ENCODE results near the gene ABCD4.
"Not testable (repeated sequence)": the region's sequence is repeated elsewhere in the genome, so short reads cannot be mapped to it uniquely, and the experiment has no call there.

ABCD4 gene

DNA sequence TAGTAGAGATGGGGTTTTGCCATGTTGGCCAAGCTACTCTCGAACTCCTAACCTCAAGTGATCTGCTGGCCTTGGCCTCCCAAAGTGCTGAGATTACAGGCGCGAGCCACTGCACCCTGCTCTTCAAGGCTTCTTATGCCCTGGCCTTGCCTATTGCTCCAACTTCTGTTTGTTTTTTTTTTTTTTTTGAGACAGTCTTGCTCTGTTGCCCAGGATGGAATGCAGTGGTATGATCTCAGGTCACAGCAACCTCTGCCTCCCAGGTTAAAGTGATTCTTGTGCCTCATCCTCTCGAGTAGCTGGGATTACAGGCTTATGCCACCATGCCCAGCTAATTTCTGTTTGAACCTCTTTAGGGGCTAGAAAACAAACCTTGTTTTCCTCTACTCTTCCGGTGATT lies 6.0 kb upstream of the ABCD4 start:
- no peak for DNase-seq (ENCODE audit: extremely low read depth in 1 of 2, low read depth in 1 of 2)

DNA sequence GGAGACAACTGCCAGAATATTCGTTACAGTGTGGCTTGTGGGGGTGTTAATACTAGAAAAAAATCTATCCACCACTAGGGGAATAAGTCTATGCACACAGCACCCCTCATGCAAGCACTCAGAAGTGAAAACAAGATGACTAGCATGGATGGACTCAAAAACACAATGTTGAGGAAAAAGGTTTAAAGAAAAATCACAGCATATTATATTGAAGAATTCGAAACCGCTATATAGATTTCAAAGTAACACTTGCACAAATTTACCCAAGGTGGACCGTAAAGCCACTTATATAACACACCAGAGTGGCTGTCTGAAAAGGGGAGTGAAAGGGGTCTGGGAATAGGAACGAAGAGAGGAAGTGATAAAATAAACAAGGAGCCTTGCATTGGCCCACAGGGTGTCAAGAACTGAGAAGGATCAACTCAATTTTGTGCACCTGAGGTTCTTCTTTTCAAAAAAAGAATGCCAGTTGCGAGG lies 544 bp downstream of the ABCD4 start:
- DNase-seq (ENCODE audit: extremely low read depth in 1 of 2, low read depth in 1 of 2) = no peak

DNA sequence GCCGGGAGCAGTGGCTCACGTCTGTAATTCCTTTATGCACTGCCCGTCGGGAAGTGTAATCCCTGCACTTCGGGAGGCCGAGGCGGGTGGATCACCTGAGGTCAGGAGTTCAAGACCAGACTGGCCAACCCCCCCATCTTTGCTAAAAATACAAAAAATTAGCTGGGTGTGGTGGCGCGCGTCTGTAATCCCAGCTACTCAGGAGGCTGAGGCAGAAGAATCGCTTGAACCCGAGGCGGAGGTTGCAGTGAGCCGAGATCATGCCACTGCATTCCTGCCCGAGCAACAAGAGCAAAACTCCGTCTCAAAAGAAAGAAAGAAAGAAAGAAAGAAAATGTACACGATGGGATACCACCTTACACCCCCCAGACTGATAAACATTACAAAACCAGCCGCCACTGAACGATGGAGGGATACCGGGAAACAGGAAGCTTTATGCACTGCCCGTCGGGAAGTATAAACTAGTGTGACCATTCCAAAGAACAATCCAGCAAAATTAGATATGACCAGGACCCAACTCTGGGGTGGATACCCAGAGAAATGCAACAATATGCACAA lies 1.1 kb downstream of the ABCD4 start:
- no peak for DNase-seq (ENCODE audit: extremely low read depth in 1 of 2, low read depth in 1 of 2)

DNA sequence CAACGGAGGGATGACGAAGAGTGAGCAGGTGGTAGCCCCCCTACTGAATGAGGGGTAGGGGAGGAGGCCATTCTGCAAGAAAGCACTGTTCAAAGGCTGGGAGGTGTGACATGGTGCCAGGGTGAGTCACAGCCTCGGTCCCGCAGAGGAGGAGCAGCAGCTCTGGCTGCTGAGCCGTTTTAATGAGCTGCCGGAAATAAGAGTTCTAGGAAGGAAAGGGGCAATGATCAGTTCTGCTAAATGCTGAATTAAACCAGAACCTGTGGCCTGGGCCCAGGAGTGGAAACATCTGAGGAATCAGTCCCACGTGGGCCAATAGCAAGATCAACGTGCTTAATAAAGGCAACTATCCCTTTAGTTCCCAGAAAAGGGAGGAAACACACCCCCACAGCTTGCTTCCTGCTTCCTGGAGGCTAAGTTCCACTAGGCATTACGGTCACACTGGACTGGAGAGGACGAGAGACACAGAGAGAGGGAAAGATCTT lies 3.6 kb downstream of the ABCD4 start:
- DNase-seq (ENCODE audit: extremely low read depth in 1 of 2, low read depth in 1 of 2) = peak in 1 of 2 donors; percentile 2

DNA sequence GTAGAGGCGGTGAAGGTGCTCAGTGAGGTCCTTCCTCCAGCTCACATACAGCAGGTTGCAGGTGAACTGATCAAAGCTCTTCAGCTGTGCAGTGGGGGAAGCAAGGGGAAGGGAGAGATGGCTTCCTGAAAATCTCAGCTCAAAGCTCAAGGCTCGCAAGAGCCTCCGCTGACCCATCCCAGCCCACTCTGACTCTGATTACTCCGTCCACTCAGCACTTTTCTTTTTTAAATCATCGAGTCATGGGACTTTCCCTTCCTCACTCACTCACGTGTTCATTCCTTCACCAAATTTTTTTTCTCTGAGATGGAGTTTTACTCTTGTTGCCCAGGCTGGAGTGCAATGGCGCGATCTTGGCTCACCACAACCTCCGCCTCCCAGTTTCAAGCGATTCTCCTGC lies 4.7 kb downstream of the ABCD4 start:
- DNase-seq (ENCODE audit: extremely low read depth in 1 of 2, low read depth in 1 of 2) = no peak

DNA sequence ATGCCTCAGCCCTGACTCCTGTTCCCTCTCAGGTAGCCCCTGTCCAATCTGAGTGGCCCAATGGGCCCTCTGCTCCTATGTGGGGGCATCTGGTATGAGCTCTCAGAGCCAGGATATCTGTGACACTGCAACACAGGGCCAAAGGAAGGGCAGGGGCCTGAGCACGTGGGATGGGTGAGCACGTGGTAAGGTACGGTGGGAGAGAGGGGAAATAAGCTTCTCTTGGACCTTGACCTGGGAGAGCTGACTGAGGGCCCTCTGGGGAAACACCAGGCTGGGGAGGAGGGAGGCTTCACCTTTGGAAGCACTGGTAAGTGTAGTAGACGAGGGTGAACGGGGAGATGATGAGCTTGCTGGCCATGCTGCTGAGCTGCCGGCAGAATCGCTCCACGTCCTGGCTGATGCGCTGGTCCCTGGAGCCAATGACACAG lies 6.7 kb downstream of the ABCD4 start:
- no peak for DNase-seq (ENCODE audit: extremely low read depth in 1 of 2, low read depth in 1 of 2)

DNA sequence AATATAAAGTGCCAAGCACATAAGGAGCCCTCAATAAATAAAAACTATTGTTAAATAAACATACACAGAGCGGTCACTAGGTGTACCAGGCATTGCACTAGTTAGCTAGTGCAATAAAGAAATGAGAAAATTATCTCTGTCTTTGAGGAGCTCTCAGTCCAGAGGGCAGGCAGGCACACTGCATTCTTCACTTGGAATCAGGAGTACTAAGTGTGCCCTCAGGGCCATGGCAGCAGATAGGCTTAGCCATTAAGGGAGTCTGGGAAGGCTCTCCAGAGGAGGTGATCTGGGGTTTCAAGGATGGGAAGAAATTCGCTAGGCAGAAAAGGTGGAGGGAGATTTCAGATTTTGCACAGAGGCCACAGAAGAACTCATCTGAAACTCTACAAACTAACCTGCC lies 9.1 kb downstream of the ABCD4 start:
- DNase-seq (ENCODE audit: extremely low read depth in 1 of 2, low read depth in 1 of 2) = no peak

DNA sequence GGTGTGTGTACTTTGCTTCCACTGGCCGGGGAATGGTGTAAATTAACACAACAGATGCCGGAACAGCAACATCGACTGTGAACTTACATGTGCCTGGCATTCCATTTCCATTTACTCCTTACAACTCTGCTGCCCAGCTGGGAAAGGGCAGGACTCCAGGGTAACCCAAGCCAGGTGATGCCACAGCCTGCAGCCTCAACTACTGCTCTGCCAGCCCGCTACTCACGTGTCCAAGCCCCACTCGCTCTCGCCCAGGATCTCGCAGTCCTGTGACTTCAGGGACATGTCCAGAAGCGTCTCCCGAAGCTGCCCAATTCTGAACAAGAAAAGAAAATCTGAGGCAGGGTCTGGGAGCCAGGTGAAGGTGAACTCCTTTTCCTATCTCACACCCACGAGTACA lies 10.7 kb downstream of the ABCD4 start:
- DNase-seq (ENCODE audit: extremely low read depth in 1 of 2, low read depth in 1 of 2) = no peak

DNA sequence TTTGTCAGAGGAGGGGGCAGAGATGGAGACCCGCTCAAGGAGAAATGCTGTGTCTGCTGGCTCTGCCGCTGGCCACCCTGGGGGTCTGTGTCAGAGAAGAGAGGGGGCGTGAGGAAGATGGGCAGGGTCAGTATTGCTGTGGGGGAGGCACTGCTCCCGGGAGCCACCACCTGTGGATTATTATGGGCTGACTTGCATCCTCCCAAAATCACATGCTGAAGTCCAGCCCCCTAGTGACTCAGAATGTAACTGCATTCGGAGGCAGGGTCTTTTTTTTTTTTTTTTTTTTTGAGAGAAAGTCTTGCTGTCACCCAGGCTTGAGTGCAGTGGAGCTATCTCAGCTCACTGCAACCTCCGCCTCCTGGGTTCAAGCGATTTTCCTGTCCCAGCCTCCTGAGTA lies 12.3 kb downstream of the ABCD4 start:
- no peak for DNase-seq (ENCODE audit: extremely low read depth in 1 of 2, low read depth in 1 of 2)

DNA sequence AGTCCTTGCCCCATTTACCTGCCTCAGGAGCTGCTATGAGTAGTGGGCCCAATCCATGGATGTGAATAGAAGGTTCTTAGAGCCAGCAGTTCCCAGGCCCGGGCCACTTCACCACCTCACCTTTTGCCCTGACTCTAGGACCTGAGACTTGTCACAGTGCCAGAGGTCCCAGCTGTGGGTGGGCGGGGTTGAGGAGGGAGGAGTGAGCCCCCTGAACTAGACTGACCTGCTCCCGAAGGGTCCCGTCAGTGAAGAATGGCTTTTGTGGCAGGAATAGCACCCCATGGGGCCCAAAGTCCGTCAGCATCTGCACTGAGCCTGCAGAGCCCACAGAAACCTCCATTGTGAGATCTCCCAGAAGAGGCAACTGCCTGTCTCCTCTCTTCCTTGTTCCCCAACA lies 12.9 kb downstream of the ABCD4 start:
- no peak for DNase-seq (ENCODE audit: extremely low read depth in 1 of 2, low read depth in 1 of 2)

DNA sequence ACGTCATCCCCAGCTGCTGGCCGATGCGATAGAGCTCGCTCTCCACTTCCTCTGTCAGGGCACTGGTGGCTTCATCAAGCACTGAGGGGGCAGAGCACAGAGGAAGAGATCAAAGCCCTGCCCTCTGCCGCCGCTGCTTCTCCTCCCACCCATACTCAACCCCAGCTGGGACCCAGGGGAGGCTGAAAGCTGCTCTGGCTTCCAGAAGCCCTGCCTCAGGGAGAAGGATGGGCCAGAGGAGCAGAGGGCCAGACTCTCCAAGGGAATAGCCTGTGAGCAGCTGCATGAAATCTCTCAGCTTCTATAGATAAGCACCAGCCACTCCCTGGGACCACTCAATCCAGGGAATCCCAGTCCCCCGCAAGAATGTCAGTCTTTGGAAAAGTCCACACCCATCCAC lies 16.0 kb downstream of the ABCD4 start:
- DNase-seq (ENCODE audit: extremely low read depth in 1 of 2, low read depth in 1 of 2) = no peak

DNA sequence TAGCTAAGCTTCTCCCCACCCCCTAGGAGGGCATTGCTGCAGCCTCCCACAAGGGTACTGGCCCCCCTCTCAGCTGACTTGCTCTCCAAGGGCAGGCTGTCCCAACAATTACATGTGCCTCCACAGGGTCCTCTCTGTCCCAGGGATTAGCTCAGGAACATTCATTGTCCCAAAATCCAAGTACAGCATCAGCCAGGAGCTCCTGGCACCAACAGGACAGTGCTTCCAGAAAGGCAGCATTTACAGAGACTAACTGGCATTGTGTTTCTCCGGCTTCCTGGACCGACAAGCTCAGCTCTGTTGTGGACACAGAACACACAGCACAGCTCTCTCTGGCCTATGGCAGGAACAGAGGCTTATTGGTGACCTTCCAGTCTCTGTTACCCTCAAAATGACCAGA lies 21.7 kb downstream of the ABCD4 start:
- no peak for DNase-seq (ENCODE audit: extremely low read depth in 1 of 2, low read depth in 1 of 2)

DNA sequence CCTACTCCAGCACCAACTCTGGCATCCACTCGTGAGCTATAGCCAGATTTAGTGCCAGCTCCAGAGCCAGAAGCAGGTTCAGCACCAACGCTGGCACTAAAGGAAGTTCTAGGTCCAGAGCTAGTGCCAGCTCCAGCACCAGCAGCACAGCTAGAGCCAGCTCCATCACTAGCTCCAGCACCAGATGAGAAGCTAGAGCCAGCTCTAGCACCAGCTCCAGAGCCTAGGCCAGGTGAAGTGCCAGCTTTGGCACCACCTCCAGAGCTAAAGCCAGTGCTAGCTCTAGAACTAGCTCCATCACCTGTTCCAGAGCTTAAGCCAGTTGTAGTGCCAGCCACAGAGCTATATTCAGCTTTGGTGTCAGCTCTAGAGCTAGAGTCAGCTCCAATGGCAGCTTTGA lies 24.7 kb downstream of the ABCD4 start:
- no peak for DNase-seq (ENCODE audit: extremely low read depth in 1 of 2, low read depth in 1 of 2)

DNA sequence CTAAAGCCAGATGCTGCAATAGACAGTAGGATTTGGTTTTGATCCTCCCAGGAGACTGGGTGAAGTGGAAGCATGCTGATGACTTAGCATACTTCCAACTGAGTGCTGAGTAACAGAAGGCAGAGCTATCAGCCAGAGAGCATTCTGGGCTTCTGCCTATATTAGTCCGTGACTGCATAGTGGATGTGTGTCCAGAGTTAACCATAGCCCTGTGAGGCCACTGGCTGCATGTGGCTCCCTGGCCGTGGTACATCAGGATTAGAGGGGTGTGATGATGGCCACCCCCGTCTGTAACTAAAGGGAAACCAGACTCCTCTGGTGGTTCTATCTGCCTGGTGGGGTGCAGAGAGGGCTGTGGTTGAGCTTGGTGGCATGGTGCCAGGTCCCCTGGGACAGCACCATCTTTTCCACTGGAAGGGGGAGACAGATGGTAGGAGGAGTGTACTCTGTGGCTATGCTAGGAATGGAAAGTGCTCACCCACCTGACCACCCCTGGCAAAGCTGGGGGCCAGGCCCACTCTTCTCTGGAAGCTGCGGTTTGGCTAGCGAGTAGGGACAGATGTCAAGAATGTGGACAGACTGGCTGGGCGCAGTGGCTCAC lies 27.4 kb downstream of the ABCD4 start:
- DNase-seq (ENCODE audit: extremely low read depth in 1 of 2, low read depth in 1 of 2) = no peak

DNA sequence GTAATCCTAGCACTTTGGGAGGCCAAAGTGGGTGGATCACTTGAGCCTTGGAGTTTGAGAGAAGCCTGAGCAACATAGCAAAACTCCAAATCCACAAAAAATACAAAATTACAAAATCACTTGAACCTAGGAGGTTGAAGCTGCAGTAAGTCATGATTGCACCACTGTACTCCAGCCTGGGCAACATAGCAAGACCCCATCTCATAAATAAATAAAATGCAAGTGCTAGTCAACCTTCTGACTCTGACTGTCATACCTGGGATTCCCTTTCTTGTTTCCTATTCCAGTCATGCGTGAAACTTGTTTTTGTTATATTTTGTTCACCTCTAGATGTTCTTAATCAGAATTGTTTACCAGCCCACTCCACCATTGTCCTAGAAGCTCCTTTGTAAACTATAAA lies 31.4 kb downstream of the ABCD4 start:
- DNase-seq (ENCODE audit: extremely low read depth in 1 of 2, low read depth in 1 of 2) = no peak

DNA sequence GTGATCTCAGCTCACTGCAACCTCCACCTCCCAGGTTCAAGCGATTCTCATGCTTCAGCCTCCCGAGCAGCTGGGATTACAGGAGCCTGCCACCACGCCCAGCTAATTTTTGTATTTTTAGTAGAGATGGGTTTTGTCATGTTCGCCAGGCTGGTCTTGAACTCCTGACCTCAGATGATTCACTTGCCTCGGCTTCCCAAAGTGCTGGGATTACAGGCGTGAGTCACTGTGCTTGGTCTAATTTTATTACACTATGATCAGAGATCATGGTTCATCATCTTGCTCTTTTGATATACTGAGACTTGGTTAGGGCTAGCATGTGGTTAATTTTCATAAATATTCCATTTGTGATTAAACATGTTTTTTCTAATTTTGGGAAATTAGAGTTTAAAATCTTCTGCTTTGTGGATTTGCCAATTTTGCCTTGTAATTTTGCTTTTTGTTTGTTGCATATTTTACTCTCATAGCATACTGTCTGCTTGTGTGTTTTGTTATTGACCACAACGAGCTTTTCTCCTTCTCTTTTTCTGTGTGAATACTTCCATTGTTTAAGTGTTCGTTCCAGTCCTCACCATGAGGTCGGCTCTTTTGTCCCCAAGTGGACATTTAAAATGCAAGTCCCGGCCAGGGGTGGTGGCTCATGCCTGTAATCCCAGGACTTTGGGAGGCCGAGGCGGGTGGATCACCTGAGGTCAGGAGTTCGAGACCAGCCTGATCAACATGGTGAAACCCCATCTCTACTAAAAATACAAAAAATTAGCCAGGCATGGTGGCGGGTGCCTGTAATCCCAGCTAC lies 32.2 kb downstream of the ABCD4 start:
- not testable (repeated sequence) for DNase-seq (ENCODE audit: extremely low read depth in 1 of 2, low read depth in 1 of 2)

DNA sequence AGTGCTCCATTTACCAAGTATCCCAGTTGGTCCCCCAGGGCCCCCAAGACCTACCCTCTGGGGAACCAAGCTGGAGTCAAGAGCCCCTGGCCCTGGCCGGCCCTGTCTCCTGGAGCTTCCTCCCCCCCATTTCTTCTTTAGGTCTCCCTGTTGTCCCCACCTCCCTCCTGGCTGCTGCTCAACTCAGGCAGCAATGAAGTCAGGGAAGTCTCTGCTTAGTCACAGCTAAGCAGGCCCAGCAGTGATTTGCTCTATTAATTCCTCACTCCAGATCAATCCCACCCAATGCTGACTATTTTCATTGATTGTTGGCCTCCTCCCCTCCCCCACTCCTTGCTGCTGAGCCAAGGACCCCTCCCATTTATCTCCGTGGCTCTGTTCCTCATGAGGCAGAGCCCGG lies 35.1 kb downstream of the ABCD4 start:
- DNase-seq (ENCODE audit: extremely low read depth in 1 of 2, low read depth in 1 of 2) = no peak

DNA sequence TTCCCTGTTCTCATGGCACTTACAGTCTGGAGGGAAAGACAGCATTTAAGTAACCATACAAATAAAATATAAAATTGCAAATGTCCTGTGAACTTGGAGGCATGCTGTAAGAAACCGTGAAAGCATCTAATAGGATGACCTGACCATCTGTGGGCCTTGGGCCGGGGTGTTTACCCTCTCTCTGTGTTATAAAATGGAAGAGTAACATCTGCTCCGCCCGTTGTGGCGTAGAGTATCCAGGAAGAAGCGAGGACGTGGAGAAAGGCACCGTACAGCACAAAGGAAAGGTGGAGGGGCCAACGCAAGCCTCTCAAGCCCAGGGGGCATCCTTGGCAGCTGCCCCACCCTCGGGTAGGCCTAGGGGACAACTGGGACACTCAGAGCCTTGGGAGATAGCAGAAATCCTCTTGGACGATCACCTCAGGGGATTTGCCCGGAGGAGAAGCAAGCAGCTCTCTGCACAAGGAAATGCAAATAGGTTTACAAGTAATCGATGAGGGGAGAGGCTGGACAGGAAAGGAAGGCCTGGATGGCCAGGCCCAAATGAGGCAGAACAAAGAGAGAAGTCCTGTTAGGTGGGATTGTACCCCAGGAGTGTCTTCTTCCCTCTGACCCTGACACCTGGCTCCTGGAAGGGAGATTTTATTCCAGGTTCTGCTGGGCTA lies 37.3 kb downstream of the ABCD4 start:
- no peak for DNase-seq (ENCODE audit: extremely low read depth in 1 of 2, low read depth in 1 of 2)

DNA sequence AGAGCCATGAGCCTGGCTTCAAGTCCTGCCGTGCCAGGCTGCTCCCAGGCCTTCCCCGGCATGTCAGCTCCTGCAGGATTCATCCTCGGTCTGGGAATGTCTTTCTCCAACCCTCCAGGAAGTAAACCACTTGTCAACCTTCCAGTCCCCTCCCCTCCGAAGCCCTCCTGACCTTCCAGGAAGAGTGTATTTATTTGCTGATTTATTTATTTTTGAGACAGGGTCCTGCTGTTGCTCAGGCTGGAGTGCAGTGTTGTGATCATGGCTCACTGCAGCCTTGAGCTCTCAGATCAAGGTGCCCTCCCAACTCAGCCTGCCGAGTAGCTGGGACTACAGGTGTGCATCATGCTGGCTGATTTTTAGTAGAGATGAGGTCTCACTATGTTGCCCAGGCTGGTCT lies 38.8 kb downstream of the ABCD4 start:
- no peak for DNase-seq (ENCODE audit: extremely low read depth in 1 of 2, low read depth in 1 of 2)

DNA sequence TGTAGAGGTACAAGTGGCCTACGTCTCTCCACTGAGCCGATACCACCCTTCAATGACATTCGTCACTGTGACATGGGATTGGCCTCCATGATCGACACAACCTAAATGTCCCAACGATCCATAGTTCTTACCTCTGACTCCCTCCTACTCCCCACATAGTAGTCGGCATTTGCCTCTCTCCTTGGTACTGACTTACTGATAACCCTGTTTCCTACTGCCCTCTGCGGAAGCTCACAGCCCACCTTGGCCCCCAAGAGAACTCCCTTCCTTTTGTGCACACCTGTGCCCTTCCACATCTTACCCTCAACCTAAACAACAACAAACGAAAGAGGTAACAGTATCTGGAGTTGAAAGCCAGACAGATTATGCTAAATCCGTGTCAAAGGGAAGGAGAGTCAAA lies 39.6 kb downstream of the ABCD4 start:
- no peak for DNase-seq (ENCODE audit: extremely low read depth in 1 of 2, low read depth in 1 of 2)

DNA sequence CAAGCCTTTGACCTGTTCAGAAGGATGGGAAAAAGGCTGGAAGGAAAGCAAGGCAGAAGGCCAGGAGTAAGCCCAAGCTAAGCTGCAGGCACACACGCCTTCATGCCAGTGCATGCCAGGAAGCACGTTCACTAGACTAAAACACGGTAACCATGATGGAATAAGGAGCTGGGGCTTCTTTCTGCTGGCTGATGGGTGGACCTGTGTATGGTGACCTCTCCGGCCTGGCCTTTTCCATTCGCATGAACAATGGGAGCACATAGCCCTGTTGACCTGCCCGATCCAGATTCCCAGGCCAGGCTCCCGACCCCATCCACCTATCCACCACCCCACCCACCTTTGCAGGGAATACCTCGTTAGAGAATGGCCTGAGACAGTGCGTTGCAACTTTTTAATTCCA lies 40.7 kb downstream of the ABCD4 start:
- no peak for DNase-seq (ENCODE audit: extremely low read depth in 1 of 2, low read depth in 1 of 2)

DNA sequence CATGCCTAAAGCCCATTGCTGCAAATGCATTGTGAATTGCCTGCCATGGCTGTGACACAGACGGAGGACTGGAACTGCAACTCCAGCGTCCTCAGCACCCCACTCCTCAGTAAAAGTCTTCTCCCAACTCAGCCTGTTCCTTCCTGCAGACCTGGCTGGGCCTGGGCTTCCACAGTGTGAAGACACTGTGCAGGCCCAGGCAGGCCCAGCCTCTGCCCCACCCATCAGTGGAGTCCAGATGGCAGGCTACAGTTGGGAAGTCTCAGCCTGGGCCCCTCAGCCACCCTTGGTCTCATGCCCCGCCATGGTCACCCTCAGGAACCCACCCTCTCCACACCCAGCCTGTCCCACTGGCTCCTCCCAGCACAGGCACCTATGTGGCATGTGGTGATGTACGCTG lies 41.4 kb downstream of the ABCD4 start:
- no peak for DNase-seq (ENCODE audit: extremely low read depth in 1 of 2, low read depth in 1 of 2)
